ENCODE measurements around the gene SOCS7.

The SOCS7 gene

GRCh38 chr17:38363016-38363415 lies 11.4 kb downstream of the SOCS7 start:
- DNase-seq (ENCODE audit: low spot score), result no peak

DNA sequence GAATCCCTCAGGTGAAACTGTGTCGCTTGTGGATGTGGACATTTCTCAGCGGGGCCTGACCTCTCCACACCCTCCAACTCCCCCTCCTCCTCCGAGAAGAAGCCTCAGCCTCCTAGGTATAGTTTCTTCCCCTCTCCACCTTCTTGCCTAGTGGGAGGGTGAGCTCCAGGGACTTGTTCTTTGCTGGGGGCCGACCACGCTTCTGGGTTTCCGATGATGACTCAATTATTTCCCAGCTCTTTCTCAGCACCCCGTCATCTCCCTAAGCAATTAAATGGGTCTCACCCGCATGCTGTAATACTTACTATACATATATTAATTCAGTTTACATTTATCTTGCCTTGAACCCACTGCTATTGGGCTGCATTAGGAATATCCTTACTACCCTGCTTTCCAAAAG lies 13.1 kb downstream of the SOCS7 start:
- DNase-seq (ENCODE audit: low spot score), result no peak

DNA sequence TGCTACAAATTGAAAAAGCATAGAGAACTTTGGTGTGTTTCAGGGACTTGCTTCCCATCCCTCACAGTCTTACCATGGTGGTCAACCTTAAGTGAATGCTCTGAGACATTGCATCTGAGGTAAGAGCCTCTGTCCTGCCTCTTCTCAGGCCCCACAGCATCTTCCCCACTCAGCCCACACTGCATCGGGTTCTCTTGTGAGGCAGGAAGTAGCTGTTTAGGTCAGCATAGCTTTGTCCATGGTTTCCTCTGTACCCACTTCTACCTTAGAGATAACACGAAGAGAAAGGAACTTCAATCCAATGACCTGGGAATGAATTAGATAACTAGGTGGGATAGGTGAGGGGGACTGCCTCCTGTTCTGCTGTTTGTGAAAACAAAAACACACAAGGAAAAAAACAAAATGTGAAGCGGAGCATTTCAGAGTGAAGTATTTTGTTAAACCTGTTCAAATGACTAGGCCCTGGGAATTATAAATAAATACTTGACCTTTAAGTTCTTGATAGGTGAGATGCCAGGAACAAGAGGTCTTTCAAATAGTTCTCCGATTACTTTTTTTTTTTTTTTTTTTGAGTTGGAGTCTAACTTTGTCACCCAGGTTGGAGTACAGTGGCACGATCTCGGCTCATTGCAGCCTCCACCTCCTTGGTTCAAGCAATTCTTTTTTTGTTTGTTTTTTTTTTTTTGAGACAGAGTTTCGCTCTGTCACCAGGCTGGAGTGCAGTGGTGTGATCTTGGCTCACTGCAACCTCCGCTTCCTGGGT lies 17.7 kb downstream of the SOCS7 start:
- no peak for DNase-seq (ENCODE audit: low spot score)

- DNase-seq (ENCODE audit: low spot score), result no peak
Measured at GRCh38 chr17:38379448-38379847, 27.8 kb downstream of the SOCS7 start.

- no peak for DNase-seq (ENCODE audit: low spot score)
Measured at GRCh38 chr17:38395090-38395489, 43.4 kb downstream of the SOCS7 start.

DNA sequence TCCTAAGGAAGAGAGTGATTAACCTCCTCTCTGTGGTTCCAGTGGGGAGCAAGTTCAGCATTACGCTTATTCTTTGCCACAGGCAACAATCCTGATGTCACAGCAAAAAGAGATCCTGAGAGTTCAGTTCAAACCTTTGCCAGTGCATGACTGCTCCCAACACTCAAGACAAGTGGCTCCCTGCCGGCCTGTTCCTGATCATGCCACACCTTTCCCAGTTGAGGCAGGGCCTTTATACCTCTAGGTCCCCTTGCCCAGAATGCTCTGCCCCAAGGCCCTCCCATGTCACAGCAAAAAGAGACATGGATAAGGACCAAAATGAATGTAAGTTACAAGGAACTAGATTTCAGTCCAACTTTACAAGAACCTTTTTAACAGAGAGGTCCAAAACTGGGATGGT lies 45.6 kb downstream of the SOCS7 start:
- no peak for DNase-seq (ENCODE audit: low spot score)

GRCh38 chr17:38400286-38400685 lies 48.6 kb downstream of the SOCS7 start:
- DNase-seq (ENCODE audit: low spot score), result no peak

DNA sequence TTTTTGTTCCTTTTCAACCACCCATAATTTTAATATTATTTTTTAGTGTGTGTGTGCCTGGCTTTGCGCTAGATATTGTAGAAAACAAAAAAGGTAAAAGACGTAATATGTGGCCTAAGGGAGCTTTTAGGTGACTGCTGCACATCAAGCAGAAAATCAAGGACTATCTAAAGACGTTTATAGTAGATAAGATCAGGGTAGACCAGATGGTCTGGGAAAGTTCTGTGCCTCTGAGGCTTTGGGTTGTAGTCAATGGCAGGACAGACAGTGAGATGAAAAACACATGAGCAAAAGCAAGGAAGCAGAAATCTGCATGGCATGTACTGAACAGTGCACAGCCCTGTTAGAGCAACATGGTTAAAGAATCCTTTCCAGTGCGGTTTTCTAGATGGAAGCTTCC lies 49.8 kb downstream of the SOCS7 start:
- no peak for DNase-seq (ENCODE audit: low spot score)

GRCh38 chr17:38402897-38403296 lies 51.3 kb downstream of the SOCS7 start:
- DNase-seq (ENCODE audit: low spot score), result no peak

DNA sequence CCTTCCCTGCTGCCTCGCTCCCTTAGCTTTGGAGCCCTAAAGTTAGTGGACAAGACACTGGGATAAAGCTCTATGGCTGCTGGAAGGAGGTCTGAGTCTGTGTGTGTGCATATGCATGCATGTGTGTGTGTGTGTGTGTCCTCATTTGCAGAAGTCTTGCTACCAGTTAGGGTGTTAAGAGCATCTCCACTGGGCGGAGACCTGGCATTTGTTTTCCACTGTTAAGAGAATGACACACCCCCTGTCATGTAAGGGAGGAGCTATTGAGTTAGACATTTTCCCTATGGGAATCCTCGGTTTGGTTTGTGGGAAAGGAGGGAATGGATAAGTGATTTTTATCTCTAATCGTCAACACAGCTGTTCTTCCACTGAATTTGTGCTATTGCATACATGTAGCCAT lies 51.8 kb downstream of the SOCS7 start:
- no peak for DNase-seq (ENCODE audit: low spot score)

- DNase-seq (ENCODE audit: low spot score), result no peak
Measured at GRCh38 chr17:38404174-38404943, 52.7 kb downstream of the SOCS7 start.

GRCh38 chr17:38405654-38406053 lies 54.0 kb downstream of the SOCS7 start:
- no peak for DNase-seq (ENCODE audit: low spot score)

DNA sequence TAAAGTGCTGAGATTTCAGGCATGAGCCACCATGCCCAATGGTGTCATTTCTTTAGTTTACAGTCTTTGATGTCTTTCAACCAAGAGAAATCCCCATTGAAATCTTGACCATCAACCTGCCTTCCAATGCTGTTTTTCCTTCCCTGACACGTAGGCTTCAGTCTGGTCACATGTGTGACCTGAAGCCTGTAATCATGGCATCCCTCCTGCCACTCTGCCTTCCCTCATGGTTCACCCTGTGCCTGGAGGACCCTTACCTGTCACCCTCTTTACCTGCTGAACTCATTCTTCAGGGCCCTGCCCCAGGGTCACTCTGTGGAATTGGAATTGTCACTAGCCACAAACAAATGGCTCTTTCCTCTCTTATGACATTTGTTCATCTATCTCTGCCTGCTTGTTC lies 58.6 kb downstream of the SOCS7 start:
- no peak for DNase-seq (ENCODE audit: low spot score)

- no peak for DNase-seq (ENCODE audit: low spot score)
Measured at GRCh38 chr17:38415250-38416194, 63.9 kb downstream of the SOCS7 start.

DNA sequence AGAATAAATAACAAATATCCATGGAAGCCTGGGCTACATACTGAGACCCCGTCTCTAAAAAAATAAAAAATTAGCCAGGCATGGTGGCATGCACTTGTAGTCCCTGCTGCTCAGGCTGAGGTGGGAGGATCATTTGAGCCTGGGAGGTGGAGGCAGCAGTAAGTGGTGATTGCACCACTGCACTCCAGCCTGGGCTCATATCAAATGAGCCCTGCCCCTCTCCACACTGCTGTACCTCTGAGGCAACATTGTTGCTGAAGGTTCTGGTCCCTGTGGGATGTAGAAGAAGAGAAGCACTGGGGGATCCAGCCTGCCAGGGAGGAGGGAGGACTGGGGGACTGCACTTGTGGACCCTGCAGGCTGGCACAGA lies 65.2 kb downstream of the SOCS7 start:
- no peak for DNase-seq (ENCODE audit: low spot score)

- peak; percentile 57 for DNase-seq (ENCODE audit: low spot score)
Measured at GRCh38 chr17:38417210-38417951, 65.7 kb downstream of the SOCS7 start.

GRCh38 chr17:38418062-38418692 lies 66.5 kb downstream of the SOCS7 start:
- DNase-seq (ENCODE audit: low spot score), result no peak

- DNase-seq (ENCODE audit: low spot score), result no peak
Measured at GRCh38 chr17:38418693-38419507, 67.3 kb downstream of the SOCS7 start.

DNA sequence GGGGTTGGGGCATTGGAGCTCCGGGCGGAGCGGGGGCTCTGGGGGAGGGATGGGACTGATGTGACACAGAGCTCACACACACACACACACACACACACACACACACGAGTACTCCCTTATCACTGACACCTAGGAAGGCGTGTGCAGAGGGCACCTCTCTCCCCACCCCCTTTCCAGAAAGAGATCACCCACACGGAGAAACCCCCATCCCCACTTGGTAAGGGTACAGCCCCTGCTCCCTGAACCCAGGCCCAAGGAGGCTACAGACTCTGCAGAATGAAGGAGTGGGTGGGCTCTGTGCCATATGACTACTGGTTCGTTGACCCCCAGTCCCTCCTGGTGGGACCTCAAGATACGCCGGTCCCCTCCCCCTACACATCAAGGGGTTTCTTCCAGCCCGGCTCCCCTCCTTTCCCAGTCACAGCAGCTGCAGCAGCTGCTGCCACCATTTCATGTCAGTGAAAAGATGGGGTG lies 67.9 kb downstream of the SOCS7 start:
- no peak for DNase-seq (ENCODE audit: low spot score)

DNA sequence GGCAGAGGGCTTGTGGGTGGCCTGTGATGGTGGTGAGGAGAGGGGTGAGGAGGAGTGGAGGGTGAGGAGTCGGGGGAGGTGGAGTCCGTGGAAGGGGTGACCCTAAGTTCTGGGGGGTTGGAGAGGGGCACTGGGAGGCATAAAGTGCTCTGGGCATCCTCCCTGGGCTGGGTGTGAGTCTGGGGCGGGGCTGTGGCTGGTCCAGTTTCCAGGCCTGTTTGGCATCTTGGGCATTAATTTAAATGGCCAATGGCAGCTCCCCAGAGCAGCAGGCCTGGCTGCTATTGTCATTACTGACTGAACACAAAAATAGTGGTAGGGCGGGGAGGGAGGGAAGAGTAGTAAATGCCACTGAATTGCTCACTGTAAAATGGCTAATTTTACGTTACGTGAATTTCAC lies 68.9 kb downstream of the SOCS7 start:
- no peak for DNase-seq (ENCODE audit: low spot score)
